Astrocyte of the hippocampus (primary cell): ENCODE measurements around the gene TOLLIP.

Source experiments
- DNase-seq: peaks from one replicate; pipeline ENCODE4 v3.0.0; 2011; ENCODE audit warnings: low read depth, low spot score

Gene TOLLIP

DNA sequence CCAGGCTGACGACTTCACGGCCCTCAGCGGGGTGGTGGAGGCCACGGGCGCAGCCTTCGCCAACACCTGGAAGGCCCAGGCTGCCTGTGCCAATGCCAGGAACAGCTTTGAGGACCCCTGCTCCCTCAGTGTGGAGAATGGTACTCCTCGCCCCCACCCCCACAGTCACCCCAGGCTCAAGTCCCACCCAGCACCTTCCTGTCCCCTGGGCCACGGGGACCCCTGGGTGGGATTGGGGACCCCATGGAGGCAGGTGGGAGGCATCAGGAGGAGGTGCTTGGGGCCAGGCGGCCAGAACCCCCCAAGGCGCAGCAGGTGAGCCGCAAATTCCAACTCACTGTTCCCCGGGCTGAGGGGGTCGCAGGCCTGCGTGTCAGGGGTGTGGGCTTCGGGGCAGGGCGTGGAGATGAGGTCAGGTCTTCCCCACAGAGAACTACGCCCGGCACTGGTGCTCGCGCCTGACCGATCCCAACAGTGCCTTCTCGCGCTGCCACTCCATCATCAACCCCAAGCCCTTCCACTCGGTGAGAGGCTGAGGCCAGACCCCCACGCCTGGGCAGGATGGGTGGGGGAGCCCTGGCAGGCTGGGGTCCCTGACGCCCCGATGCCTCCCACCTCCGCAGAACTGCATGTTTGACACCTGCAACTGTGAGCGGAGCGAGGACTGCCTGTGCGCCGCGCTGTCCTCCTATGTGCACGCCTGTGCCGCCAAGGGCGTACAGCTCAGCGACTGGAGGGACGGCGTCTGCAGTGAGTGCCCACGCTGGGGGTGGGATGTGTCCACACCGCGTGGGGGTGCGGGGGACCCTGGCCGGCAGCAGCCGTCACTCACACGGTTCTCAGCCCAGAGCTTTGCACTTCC is 77.2 kb downstream of the TOLLIP start:
- DNase-seq, result no peak

GRCh38 chr11:1231396-1232020 is 77.9 kb downstream of the TOLLIP start:
- DNase-seq, result no peak

DNA sequence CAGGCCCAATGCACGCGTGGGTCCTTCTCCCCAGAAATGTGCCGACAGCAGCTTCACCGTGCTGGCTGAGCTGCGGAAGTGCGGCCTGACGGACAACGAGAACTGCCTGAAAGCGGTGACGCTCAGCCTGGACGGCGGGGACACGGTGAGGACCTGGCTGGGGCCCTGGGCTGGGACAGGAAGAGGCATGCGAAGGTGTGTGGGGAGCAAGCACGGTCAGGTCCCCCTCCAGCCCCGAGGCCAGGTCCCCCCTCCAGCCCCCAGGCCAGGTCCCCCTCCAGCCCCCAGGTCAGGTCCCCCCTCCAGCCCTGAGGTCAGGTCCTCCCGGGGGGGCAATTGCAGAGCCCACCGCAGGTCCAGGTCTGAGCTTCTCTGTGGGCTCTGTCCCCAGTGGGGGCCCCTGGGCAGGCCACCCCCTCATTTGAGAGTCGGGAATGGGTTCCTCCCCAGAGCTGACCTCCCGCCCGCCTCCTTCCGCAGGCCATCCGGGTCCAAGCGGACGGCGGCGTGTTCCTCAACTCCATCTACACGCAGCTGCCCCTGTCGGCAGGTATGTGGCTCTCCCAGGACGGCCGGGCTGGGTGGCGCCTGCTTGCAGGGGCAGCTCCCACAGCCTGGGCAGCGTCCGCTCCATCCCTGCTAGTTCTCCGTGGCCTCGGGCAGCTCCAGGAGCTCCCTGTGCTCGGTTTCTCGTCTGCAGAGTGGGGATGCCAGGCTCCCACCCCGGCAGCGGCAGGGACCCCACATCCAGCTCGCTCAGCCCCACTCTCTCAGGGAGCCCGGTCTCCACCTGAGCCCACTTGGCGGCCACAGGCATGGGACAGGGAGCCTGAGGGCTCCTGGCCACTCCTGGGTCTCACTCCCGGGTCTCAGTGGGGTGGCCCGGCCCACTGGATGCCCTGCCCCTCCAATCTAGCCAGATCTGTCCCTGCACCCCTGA is 78.7 kb downstream of the TOLLIP start:
- DNase-seq, result no peak

GRCh38 chr11:1230121-1230455 is 79.3 kb downstream of the TOLLIP start:
- DNase-seq, result no peak

- DNase-seq, result no peak
Observed at GRCh38 chr11:1229471-1230120, 79.8 kb downstream of the TOLLIP start.

GRCh38 chr11:1228921-1229451 is 80.4 kb downstream of the TOLLIP start:
- DNase-seq, result no peak

- no peak for DNase-seq
Observed at GRCh38 chr11:1228101-1228821, 81.2 kb downstream of the TOLLIP start.

DNA sequence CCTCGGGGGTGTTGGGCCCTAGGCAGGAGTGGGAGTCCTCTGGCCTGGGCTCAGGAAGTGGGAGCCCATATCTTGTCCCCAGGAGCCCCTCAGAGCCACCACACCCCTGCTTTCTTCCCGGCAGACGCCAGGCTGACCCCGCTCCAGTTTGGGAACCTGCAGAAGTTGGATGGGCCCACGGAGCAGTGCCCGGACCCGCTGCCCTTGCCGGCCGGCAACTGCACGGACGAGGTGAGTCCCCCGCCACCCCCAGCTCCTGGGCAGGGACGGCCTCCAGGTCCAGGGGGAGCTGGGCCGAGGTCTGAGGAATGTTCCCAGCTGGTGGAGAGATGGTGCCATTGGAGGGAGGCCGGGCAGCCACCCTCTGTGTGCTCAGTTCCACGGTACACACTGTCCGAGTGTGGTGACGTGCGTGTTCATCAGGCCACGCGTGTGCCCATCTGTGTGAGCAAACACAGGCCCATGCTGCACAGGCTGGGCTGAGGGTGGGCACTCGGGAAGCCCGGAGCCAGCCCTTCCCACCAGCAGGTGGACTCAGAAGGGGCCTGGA is 81.8 kb downstream of the TOLLIP start:
- DNase-seq, result no peak

DNA sequence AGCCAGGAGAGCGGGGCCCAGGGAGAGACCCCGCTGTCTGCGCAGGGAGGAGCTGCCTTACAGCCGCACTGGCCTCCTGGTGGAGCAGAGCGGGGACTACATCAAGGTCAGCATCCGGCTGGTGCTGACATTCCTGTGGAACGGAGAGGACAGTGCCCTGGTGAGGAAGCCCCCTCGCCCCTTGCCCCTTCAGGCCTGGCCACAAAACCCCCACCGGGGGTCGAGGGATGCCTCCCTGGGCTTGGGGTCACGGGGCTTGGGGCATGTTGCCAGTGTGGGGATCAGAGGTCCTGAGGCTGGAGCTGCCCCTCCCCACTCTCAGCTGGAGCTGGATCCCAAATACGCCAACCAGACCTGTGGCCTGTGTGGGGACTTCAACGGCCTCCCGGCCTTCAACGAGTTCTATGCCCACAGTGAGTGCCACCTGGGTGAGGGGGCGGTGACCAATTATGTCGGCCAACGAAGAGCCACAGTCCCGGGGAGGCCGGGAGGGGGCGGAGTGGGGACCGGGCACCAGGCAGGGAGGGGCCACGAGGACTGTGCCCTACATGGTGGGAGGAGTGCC is 82.4 kb downstream of the TOLLIP start:
- no peak for DNase-seq

- no peak for DNase-seq
Observed at GRCh38 chr11:1226226-1226985, 83.0 kb downstream of the TOLLIP start.

- DNase-seq, result no peak
Observed at GRCh38 chr11:1225386-1226225, 83.8 kb downstream of the TOLLIP start.

DNA sequence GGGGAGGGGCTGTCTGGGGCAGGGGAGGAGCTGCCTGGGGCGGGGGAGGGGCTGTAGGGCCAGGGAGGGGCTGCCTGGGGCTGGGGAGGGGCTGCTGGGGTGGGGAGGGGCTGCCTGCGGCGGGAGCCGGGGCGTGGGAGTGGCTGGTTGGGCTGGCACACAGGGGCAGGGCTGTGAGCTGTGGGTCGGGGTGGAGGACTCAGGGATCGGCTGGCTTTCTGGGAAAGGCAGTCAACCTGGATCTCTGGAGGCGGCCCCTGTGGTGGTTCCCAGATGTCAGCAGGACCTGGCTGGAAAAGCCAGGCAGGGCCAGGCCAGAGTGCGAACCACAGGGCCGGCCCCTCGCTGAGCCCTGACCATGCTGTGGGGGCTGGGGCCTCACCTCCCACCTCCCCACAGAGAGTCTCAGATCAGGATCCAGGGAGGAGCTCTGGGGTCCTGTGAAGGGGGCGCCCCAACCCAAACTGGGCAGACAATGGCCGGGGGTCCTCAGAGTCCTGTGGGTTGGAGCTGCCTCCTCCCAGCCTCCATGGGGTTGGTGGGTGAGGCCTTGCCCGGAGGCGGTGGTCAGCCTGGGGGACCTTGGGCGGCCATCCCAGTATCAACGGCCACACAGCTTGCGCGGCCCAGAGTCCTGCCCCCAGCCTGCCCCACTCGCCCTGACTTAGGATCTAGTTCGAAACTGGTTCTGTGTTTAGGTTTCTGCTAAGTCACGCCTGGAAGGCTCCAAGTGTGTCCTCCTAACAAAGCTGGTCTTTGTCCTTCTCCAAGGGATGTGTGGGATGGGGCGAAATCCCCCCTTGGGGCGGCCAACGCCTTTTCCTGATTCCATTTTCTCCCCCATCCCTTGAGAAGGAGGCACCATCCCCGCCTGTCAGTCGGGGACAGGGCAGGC is 84.7 kb downstream of the TOLLIP start:
- no peak for DNase-seq
